Fibroblast of mammary gland (primary cell): Measurements from ENCODE around the gene GRIP1.

Source experiments
- DNase-seq: peaks from one replicate; pipeline ENCODE4 v3.0.0-alpha.2; 2010; ENCODE audit warnings: low read depth
- H3K4me3 ChIP-seq: 2 replicates; pipeline ENCODE4 v1.5.1; 2011; ENCODE audit warnings: low read depth, mild to moderate bottlenecking, low read length, moderate library complexity; ENCODE audit not compliant: control insufficient read depth
- TF ChIP-seq, protein P1 (sequence below): conservative IDR thresholded peaks from 2 replicates; pipeline ENCODE4 v1.5.1; 2011; ENCODE audit warnings: low read depth, low read length, inconsistent platforms; ENCODE audit not compliant: control insufficient read depth, insufficient read depth

Gene GRIP1

DNA sequence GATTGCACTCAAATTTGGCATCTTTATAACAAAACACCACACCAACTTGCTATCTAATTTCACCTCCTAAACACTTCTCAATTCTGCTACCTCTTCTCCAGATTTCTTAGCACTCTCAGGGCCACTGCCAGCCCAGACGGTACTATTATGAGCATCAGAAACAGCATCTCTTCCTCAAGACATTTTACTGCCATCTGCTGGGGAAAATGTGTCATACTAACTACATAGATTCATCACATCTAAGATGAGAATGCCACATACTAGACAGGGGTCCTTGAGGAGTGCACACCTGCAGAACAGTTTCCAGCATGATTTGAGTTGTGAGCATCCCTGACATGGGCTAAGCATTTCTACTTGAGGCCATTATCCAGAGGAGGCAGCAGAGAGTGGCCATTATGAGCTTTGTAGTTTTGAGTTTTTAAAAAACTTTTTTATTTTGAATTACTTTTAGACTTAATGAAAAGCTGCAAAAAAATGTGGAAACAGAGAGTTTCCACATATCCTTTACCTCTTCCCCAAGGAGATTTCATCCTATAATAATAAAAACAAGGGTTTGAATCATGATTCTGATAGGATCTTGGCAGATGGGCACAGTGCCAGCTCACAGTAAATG is 15.1 kb upstream of the GRIP1 start:
- peak; percentile 74 for DNase-seq
- TF ChIP-seq, protein P1, sequence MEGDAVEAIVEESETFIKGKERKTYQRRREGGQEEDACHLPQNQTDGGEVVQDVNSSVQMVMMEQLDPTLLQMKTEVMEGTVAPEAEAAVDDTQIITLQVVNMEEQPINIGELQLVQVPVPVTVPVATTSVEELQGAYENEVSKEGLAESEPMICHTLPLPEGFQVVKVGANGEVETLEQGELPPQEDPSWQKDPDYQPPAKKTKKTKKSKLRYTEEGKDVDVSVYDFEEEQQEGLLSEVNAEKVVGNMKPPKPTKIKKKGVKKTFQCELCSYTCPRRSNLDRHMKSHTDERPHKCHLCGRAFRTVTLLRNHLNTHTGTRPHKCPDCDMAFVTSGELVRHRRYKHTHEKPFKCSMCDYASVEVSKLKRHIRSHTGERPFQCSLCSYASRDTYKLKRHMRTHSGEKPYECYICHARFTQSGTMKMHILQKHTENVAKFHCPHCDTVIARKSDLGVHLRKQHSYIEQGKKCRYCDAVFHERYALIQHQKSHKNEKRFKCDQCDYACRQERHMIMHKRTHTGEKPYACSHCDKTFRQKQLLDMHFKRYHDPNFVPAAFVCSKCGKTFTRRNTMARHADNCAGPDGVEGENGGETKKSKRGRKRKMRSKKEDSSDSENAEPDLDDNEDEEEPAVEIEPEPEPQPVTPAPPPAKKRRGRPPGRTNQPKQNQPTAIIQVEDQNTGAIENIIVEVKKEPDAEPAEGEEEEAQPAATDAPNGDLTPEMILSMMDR, result peak; percentile 62
- H3K4me3 ChIP-seq, result no peak overlapping the region

DNA sequence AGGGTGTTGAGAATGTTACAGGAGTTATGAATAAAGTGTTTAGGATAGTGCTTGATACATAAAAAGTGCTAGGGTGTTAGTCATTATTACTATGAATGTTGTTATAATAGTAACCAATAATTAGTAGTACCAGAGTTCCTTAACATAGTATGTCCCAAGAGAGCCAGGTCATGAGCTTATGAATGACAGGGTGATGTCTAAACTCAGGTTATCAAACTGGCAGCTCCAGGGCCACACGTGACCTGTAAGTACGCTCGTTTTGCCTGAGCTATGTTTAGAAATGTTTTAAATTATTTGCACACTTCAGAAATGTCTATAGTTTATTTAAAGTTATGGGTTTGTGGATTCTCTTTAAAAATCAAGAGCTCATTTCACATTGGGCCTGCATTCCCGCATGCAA is 14.1 kb upstream of the GRIP1 start:
- TF ChIP-seq, protein P1, result no peak
- DNase-seq, result no peak
- H3K4me3 ChIP-seq, result no peak overlapping the region

- TF ChIP-seq, protein P1, result no peak
- DNase-seq, result no peak
- H3K4me3 ChIP-seq, result no peak overlapping the region
Measured at GRCh38 chr12:66692170-66692569, 13.3 kb upstream of the GRIP1 start.

DNA sequence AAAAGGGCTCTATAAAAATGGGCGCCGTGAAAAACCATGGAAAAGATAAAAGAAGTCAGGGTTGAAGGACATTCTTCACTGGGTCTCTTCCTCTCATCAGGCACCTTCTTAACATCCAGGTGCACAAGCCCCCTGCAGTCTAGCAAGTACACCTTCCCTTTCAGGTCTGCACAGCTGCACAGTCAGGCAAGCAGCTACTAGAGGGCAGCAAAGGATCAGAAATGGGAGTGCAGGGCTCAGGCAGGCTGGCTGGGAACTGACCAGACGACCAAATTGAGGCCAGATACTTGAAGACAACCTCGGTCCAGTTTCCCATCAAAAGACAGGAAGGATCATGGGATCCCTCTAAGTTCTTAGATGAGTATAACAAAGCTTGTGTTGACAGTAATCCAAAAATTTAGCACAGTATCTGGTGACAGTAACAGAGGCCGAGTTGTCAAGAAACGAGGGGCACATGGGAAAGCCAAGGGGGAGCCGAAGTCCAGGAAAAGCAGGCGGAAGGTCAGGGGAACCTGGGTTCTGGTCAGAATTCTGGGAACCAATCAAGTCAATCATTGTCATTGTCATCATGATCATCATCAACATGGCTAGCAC is 10.1 kb upstream of the GRIP1 start:
- TF ChIP-seq, protein P1, result peak; percentile 46
- DNase-seq, result peak; percentile 20
- no peak overlapping the region for H3K4me3 ChIP-seq

- no peak for DNase-seq
- H3K4me3 ChIP-seq, result no peak overlapping the region
- TF ChIP-seq, protein P1, result no peak
Measured at GRCh38 chr12:66684222-66684621, 5.3 kb upstream of the GRIP1 start.

DNA sequence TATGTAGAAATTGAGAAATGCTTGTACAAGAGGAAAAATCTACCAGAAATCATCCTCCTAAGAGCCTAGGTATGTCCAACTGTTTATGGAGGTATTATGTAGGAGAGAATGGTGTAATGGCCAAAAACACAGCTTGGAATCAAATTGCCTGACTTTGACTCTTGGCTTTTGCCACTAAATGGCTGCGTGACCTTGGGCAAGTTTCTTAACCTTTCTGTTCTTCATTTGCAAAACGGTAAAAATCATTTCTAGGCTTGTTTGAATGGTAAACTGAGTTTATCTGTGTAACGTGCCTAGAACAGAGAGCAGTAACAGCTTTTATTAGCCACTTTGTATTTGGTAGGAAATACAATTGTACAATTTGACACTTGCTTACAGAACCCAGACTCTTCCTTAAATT is 4.9 kb upstream of the GRIP1 start:
- DNase-seq, result no peak
- TF ChIP-seq, protein P1, result no peak
- no peak overlapping the region for H3K4me3 ChIP-seq
